Measurements from ENCODE around the gene GPR137.

DNA sequence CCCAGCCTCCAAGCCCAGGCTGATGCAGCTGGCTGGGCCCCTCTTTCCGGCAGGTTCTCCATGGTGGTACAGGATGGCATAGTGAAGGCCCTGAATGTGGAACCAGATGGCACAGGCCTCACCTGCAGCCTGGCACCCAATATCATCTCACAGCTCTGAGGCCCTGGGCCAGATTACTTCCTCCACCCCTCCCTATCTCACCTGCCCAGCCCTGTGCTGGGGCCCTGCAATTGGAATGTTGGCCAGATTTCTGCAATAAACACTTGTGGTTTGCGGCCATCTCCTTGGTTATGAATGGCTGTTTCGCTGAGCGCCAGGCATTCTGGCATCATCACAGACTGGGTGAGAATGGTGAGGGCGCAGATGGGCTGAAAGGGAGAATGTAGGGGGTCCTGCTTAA is 35.9 kb downstream of the GPR137 start:
- TF ChIP-seq, protein P1, sequence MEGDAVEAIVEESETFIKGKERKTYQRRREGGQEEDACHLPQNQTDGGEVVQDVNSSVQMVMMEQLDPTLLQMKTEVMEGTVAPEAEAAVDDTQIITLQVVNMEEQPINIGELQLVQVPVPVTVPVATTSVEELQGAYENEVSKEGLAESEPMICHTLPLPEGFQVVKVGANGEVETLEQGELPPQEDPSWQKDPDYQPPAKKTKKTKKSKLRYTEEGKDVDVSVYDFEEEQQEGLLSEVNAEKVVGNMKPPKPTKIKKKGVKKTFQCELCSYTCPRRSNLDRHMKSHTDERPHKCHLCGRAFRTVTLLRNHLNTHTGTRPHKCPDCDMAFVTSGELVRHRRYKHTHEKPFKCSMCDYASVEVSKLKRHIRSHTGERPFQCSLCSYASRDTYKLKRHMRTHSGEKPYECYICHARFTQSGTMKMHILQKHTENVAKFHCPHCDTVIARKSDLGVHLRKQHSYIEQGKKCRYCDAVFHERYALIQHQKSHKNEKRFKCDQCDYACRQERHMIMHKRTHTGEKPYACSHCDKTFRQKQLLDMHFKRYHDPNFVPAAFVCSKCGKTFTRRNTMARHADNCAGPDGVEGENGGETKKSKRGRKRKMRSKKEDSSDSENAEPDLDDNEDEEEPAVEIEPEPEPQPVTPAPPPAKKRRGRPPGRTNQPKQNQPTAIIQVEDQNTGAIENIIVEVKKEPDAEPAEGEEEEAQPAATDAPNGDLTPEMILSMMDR (IDR thresholded peaks at IDR 0.05): no peak
- TF ChIP-seq PHF8 (IDR thresholded peaks at IDR 0.05; ENCODE audit: borderline replicate concordance, low read depth) (no peak), MYC (IDR thresholded peaks at IDR 0.05; ENCODE audit: borderline replicate concordance, low read length) (no peak)

All from A549 (cell line).